ENCODE results near the gene HOOK2.

GRCh38 chr19:12769689-12770088 lies 5.7 kb downstream of the HOOK2 start:
- no peak for TF ChIP-seq CTCF (IDR thresholded peaks at IDR 0.05)
- no peak for TF ChIP-seq POLR2A (IDR thresholded peaks at IDR 0.05)
- TF ChIP-seq EP300 (IDR thresholded peaks at IDR 0.05; ENCODE audit: low read depth): no peak

Data from transverse colon (tissue), 3 donors.